ENCODE data around the gene LRRC74A. TPM values are rescaled to one million over a fixed set of nuclear protein-coding genes. Genes with fewer than 3 reads are reported as not detected.

LRRC74A gene
- total and polyA plus RNA-seq, 9 of the 15 experiments (the other 6 are each of a cell fraction or from before 2014, with no cell fraction given): not detected

DNA sequence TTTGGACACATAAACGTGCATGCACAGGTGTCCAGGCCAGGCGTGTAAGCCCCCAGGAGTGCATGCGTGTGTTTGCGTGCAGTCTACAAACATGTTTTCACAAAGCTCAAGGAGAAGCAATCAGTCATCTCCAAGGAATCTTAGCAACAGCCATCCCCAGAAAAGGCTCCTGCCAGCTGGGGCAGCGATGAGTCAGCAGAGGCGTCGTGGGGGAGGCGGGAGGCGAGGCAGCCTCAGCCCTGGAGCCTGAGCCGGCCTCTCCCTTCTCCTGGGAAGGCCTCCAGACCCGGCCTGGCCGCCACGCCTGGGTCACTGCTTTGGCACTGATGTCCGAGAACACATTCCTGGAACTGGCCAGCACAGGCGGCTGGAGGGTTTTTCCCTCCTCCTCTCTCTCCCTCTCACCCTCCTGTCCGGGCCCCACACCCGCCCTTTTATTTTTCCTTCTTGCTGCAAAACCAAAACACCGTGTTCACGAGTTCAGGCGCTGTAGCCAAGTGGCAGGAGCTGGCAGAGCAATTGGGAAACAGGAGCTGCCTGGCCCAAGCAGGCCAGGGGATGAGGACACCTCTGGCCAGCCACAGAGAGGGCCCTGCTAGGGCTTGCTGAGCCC lies 92.7 kb downstream of the LRRC74A start (continued):
- TF ChIP-seq ATF1 (CRISPR knock-in tag; IDR thresholded peaks at IDR 0.05): no peak
- TF ChIP-seq ATF1 (tag; IDR thresholded peaks at IDR 0.05): peak; percentile 36; the same call in 1 of the 2 replicates
- peak; percentile 77 for TF ChIP-seq JUN (IDR thresholded peaks at IDR 0.05; ENCODE audit: borderline replicate concordance, low read depth, low read length)
- no peak for TF ChIP-seq JUN (CRISPR knock-in tag; IDR thresholded peaks at IDR 0.05; ENCODE audit: borderline replicate concordance)
- TF ChIP-seq, protein P1, sequence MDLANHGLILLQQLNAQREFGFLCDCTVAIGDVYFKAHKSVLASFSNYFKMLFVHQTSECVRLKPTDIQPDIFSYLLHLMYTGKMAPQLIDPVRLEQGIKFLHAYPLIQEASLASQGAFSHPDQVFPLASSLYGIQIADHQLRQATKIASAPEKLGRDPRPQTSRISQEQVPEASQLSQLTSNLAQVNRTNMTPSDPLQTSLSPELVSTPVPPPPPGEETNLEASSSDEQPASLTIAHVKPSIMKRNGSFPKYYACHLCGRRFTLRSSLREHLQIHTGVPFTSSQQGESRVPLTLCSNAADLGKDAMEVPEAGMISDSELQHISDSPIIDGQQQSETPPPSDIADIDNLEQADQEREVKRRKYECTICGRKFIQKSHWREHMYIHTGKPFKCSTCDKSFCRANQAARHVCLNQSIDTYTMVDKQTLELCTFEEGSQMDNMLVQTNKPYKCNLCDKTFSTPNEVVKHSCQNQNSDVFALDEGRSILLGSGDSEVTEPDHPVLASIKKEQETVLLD (IDR thresholded peaks at IDR 0.05): no peak
- TF ChIP-seq, protein P2, sequence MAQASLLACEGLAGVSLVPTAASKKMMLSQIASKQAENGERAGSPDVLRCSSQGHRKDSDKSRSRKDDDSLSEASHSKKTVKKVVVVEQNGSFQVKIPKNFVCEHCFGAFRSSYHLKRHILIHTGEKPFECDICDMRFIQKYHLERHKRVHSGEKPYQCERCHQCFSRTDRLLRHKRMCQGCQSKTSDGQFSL (CRISPR knock-in tag; IDR thresholded peaks at IDR 0.05): peak; percentile 68; the same call in 1 of the 2 replicates
- TF ChIP-seq, protein P2 (tag; IDR thresholded peaks at IDR 0.05): no peak
- TF ChIP-seq NCOA1 (IDR thresholded peaks at IDR 0.05; ENCODE audit: low read depth): no peak
- peak; percentile 61 for TF ChIP-seq CXXC5 (CRISPR knock-in tag; IDR thresholded peaks at IDR 0.05)
- peak; percentile 94 for TF ChIP-seq C11orf30 (IDR thresholded peaks at IDR 0.05; ENCODE audit: low read depth)
- TF ChIP-seq ZFX (CRISPR knock-in tag; IDR thresholded peaks at IDR 0.05): peak; percentile 51; the same call in 1 of the 2 replicates
- TF ChIP-seq PHTF2 (CRISPR knock-in tag; IDR thresholded peaks at IDR 0.05): no peak
- TF ChIP-seq TEAD4 (IDR thresholded peaks at IDR 0.05; ENCODE audit: low read length): 0 out of 2 replicates have a peak, but pooled peaks have one; percentile 8
- no peak for TF ChIP-seq TEAD4 (CRISPR knock-in tag; IDR thresholded peaks at IDR 0.05; ENCODE audit: borderline replicate concordance)
- TF ChIP-seq ZNF584 (CRISPR knock-in tag; IDR thresholded peaks at IDR 0.05; ENCODE audit: low read depth): 0 out of 2 replicates have a peak, but pooled peaks have one; percentile 60
- peak; percentile 72; the same call in 1 of the 2 replicates for TF ChIP-seq CTBP1 (IDR thresholded peaks at IDR 0.05; ENCODE audit: borderline replicate concordance)
- peak; percentile 92 for TF ChIP-seq FOSL1 (tag; conservative IDR thresholded peaks at IDR 0.05)
- TF ChIP-seq NFE2L1 (tag; IDR thresholded peaks at IDR 0.05; ENCODE audit: borderline replicate concordance, low read depth): no peak
- 0 out of 2 replicates have a peak, but pooled peaks have one; percentile 35 for TF ChIP-seq ZNF175 (CRISPR knock-in tag; IDR thresholded peaks at IDR 0.05; ENCODE audit: low read depth)
- peak; percentile 62 for TF ChIP-seq RBFOX2 (IDR thresholded peaks at IDR 0.05; ENCODE audit: low read depth, low read length)
- peak; percentile 64 for TF ChIP-seq ARID1B (IDR thresholded peaks at IDR 0.05)
- peak; percentile 75 for TF ChIP-seq MYNN (IDR thresholded peaks at IDR 0.05)
- no peak for TF ChIP-seq MYNN (CRISPR knock-in tag; IDR thresholded peaks at IDR 0.05)
- peak; percentile 94 for TF ChIP-seq JUND (IDR thresholded peaks at IDR 0.05; ENCODE audit: borderline replicate concordance, low read depth, low read length)
- peak; percentile 94; the same call in 2 of the 3 replicates for TF ChIP-seq JUND (tag; IDR thresholded peaks at IDR 0.05; ENCODE audit: borderline replicate concordance, low read depth, low read length)
- TF ChIP-seq, protein P3, sequence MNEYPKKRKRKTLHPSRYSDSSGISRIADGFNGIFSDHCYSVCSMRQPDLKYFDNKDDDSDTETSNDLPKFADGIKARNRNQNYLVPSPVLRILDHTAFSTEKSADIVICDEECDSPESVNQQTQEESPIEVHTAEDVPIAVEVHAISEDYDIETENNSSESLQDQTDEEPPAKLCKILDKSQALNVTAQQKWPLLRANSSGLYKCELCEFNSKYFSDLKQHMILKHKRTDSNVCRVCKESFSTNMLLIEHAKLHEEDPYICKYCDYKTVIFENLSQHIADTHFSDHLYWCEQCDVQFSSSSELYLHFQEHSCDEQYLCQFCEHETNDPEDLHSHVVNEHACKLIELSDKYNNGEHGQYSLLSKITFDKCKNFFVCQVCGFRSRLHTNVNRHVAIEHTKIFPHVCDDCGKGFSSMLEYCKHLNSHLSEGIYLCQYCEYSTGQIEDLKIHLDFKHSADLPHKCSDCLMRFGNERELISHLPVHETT (CRISPR knock-in tag; conservative IDR thresholded peaks at IDR 0.05 in 1 of 2, IDR thresholded peaks at IDR 0.05 in 1 of 2): peak in 1 of 2 experiments; percentile 57; a peak in 1 of 4 replicates

Measured in K562 (cell line).